ENCODE data around the gene PTGR1. TPM values are rescaled to one million over a fixed set of nuclear protein-coding genes. Genes with fewer than 3 reads are reported as not detected.

Gene PTGR1
- 18.8 TPM for polyA plus RNA-seq (2012; ENCODE audit: missing spikeins)

DNA sequence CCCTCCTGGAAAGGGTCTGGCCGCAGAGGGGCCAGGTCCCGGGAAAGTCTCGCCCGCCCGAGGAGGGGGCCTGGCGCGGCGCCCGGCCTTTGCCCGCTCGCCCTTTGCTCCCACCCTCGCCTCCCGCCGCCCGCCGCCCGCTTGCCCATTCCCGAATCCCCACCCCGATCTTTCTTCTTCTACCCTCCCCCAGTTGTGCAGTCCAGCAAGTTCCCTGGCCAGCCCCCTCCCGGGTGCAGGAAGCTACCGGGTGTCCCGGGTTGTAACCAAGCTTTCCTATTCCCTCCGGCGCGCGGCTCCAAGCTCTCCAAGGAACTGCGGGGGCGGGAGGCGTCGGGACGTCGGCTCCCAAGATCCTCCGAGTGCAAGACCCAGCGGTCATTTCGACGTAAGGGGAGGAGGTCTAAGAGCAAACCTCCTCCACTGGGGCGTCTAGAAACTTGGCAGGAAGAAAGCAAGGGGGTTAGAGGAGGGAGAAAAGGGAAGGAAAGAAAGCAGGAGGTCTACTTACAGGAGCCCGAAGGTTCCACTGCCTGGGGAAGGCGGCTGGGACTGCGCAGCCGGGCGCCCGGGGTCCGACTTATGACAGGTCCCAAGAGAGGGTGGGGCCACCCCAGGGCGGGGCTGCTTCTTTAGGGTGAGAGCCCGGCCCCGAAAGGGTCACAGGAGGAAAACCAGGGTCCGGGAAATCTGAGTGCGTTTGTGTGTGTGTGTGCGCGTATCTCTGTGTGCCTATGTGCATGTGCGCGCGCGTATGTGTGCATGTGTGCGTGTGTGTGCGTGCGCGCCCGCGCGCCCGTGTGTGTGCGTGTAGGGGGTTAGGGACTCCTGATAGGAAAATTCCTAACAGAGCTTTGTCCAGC lies at the start of gene PTGR1:
TSS of gene PTGR1 (minus strand) at position 556 of the 863 bp plus-strand sequence. CDS start 2,225 bp downstream, outside the sequence.
- DNase-seq (ENCODE audit: insufficient read length): peak; percentile 33
- TF ChIP-seq POLR2AphosphoS5 (IDR thresholded peaks at IDR 0.05; ENCODE audit: low read depth, low read length) (no peak), POLR2A (IDR thresholded peaks at IDR 0.05; ENCODE audit: low read depth, low read length) (no peak), TAF1 (IDR thresholded peaks at IDR 0.05; ENCODE audit: borderline replicate concordance, low read depth, low read length) (no peak)
- FAIRE-seq: no peak

- TF ChIP-seq TAF1 (IDR thresholded peaks at IDR 0.05; ENCODE audit: borderline replicate concordance, low read depth, low read length) (no peak), POLR2AphosphoS5 (IDR thresholded peaks at IDR 0.05; ENCODE audit: low read depth, low read length) (no peak), POLR2A (IDR thresholded peaks at IDR 0.05; ENCODE audit: low read depth, low read length) (no peak)
- DNase-seq (ENCODE audit: insufficient read length): no peak
- FAIRE-seq: no peak
Measured at GRCh38 chr9:111649016-111649415, 49.6 kb upstream of the PTGR1 start.

DNA sequence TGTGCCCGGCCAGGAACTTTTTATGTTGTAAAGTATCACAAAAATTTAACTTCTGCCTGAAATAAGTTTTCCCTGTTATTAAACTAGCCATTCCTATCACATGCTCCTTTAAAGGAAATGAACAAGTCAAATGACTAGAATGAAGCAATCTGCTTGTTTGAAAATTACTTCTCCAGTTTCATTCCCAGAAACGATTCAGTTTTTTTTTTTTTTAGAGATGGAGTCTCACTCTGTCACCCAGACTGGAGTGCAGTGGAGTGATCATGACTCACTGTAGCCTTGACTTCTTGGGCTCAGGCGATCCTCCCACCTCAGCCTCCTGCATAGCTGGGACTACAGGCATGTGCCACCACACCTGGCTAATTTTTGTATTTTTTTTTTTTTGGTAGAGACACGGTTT lies 48.6 kb upstream of the PTGR1 start:
- TF ChIP-seq POLR2AphosphoS5 (IDR thresholded peaks at IDR 0.05; ENCODE audit: low read depth, low read length) (no peak), TAF1 (IDR thresholded peaks at IDR 0.05; ENCODE audit: borderline replicate concordance, low read depth, low read length) (no peak)

DNA sequence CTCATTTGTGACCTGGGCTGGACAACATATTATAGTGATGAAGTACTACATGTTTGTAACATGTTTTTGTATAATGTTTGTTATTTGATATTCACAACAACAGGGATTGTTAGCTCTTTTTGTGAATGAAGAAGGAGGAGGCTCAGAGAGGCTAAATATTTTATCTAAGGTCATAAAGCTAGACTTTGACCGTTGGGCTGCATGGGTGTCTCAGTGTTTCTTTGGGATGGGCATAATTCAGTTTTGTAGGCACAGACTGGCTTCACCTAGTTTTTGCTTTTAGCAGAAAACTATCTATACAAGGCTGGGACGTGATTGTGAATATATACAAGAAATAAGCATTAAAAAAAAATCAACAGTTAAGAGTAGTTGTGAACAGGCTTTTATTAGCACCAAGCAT lies 47.0 kb upstream of the PTGR1 start:
- DNase-seq (ENCODE audit: insufficient read length): no peak
- no peak for TF ChIP-seq TAF1 (IDR thresholded peaks at IDR 0.05; ENCODE audit: borderline replicate concordance, low read depth, low read length)
- TF ChIP-seq POLR2AphosphoS5 (IDR thresholded peaks at IDR 0.05; ENCODE audit: low read depth, low read length): no peak
- no peak for TF ChIP-seq POLR2A (IDR thresholded peaks at IDR 0.05; ENCODE audit: low read depth, low read length)
- no peak for FAIRE-seq

More for the DNA sequence above, 48.6 kb upstream of the PTGR1 start:
- FAIRE-seq (no peak), DNase-seq (ENCODE audit: insufficient read length) (no peak)

GRCh38 chr9:111645806-111646205 lies 46.4 kb upstream of the PTGR1 start:
- FAIRE-seq (no peak), DNase-seq (ENCODE audit: insufficient read length) (no peak)
- TF ChIP-seq POLR2A (IDR thresholded peaks at IDR 0.05; ENCODE audit: low read depth, low read length) (no peak), TAF1 (IDR thresholded peaks at IDR 0.05; ENCODE audit: borderline replicate concordance, low read depth, low read length) (no peak), POLR2AphosphoS5 (IDR thresholded peaks at IDR 0.05; ENCODE audit: low read depth, low read length) (no peak)

DNA sequence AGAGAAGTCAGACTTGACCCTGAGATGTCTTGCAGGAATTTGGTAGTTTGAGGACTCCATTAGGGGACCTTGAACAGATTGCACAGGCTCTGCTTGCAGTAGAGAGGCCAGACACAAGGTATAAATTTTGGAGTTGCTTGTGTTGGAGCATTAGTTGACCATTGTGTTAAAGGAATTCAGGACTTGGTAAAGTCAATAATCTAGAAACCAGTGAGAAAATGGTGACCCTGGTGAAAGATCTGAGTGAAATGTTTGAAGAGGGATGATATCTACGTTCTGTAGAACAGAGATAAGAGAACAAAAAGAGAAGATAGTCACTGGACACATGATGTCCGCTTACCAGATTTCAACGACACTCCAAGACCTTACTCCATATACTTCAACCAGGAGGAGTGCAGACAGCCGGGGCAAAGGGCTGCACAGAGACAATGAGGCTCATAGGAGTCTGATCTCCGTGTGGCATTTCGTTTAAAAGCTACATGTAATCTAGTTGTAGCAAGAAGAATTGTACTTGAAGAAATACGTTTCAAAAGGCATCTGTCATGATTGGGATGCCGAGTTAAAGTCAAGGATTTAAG lies 44.8 kb upstream of the PTGR1 start:
- TF ChIP-seq POLR2A (IDR thresholded peaks at IDR 0.05; ENCODE audit: low read depth, low read length) (no peak), TAF1 (IDR thresholded peaks at IDR 0.05; ENCODE audit: borderline replicate concordance, low read depth, low read length) (no peak), POLR2AphosphoS5 (IDR thresholded peaks at IDR 0.05; ENCODE audit: low read depth, low read length) (no peak)
- FAIRE-seq (no peak), DNase-seq (ENCODE audit: insufficient read length) (no peak)

DNA sequence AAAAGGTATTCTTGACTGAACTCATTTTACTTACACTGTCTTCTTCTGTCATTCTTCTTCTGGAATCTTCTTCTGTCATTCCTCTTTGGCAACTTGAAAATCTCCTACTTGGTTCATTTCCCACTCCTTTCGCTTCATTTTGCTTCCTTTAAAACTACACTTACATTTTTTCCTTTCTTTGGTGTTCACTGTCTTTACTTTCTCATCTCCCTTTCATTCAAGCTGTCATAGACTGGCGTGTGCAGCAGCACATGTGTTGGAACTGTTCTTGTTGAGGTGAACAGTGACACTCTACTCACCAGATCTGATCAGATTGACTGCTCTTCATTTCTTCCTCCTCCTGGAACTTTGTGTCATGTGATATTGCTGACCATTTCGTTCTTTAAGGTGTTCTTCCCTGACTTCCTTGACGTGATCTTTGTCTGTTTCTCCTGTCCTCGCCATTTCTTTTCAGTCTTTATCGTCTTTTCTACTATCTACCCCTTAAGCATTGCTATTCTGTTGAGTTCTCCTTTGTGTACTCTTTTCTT lies 38.0 kb upstream of the PTGR1 start:
- FAIRE-seq (no peak), DNase-seq (ENCODE audit: insufficient read length) (no peak)
- TF ChIP-seq POLR2A (IDR thresholded peaks at IDR 0.05; ENCODE audit: low read depth, low read length) (no peak), POLR2AphosphoS5 (IDR thresholded peaks at IDR 0.05; ENCODE audit: low read depth, low read length) (no peak), TAF1 (IDR thresholded peaks at IDR 0.05; ENCODE audit: borderline replicate concordance, low read depth, low read length) (no peak)

DNA sequence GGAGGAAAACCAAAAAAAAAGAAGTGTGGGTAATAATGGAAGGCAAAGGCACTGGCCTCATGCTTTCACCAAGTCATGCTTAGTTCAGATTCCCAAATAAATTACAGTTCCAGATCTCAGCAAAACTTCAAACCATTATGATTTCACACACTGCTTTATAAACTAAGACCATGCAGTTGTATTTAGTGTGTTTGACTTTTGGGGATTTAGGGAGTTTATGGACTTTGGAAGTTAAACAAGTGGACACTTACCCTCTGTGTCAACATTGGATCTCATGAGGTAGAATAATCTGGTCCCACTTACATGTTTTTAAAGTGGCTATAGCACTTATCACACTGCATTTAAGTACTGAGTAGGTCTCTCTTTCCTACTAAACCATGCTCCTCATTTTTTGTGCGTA lies 35.4 kb upstream of the PTGR1 start:
- DNase-seq (ENCODE audit: insufficient read length) (no peak), FAIRE-seq (no peak)
- TF ChIP-seq POLR2A (IDR thresholded peaks at IDR 0.05; ENCODE audit: low read depth, low read length): no peak
- TF ChIP-seq POLR2AphosphoS5 (IDR thresholded peaks at IDR 0.05; ENCODE audit: low read depth, low read length): no peak
- TF ChIP-seq TAF1 (IDR thresholded peaks at IDR 0.05; ENCODE audit: borderline replicate concordance, low read depth, low read length): no peak

GRCh38 chr9:111633389-111633736 lies 33.9 kb upstream of the PTGR1 start:
- FAIRE-seq (no peak), DNase-seq (ENCODE audit: insufficient read length) (no peak)
- no peak for TF ChIP-seq POLR2AphosphoS5 (IDR thresholded peaks at IDR 0.05; ENCODE audit: low read depth, low read length)
- TF ChIP-seq TAF1 (IDR thresholded peaks at IDR 0.05; ENCODE audit: borderline replicate concordance, low read depth, low read length): no peak
- no peak for TF ChIP-seq POLR2A (IDR thresholded peaks at IDR 0.05; ENCODE audit: low read depth, low read length)

DNA sequence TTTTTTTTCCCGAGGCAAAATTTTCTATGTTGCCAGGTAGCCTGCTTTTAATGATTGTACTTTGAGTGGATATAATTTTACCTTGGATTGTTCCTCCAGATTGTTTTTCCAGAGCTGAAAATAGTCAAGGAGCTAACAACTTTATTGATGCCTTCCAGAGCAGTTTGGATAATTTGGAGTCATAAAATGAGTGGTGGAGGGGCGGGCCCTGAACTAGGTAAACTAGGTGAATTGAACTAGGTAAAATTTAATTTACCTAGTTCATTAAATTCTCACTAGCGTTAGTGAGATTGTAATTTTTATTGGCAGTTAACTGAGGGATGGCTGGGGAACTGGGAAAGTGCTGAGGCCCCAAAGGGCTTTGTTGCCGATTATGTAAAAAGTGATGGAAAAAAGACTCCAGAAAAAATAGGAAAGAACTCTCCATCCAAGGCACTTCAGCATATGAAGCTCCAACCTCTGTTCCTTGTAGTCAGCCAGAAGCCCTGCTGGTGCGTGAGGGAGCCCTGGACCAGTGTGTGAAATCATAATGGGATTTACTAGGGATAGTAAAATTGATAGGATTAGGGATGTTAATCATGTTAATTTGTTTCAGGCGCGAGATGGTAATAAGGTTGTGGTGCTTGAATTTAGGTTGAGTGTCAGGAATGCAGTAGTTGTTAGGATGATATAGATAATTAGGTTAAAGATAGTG lies 33.4 kb upstream of the PTGR1 start:
- FAIRE-seq (no peak), DNase-seq (ENCODE audit: insufficient read length) (no peak)
- no peak for TF ChIP-seq POLR2A (IDR thresholded peaks at IDR 0.05; ENCODE audit: low read depth, low read length)
- TF ChIP-seq POLR2AphosphoS5 (IDR thresholded peaks at IDR 0.05; ENCODE audit: low read depth, low read length): no peak
- no peak for TF ChIP-seq TAF1 (IDR thresholded peaks at IDR 0.05; ENCODE audit: borderline replicate concordance, low read depth, low read length)

DNA sequence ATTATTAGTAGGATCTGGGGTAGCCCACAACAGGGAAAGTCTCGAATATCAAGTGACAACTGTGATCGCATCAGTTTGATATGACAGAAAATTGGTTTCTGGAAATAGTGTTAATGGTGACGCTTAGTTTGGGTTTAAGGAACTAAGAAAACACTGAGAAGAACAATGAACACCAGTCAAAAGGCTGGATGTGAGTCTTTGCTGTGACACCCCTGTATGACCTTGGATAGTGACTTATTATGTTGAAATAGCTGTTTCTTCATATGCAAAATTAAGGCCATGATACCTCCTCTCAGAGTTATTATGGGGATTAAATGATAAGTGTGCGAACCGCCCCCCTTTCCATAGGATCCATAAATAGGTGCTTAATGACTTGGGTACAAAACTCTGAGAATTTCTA lies 32.6 kb upstream of the PTGR1 start:
- TF ChIP-seq TAF1 (IDR thresholded peaks at IDR 0.05; ENCODE audit: borderline replicate concordance, low read depth, low read length) (no peak), POLR2A (IDR thresholded peaks at IDR 0.05; ENCODE audit: low read depth, low read length) (no peak), POLR2AphosphoS5 (IDR thresholded peaks at IDR 0.05; ENCODE audit: low read depth, low read length) (no peak)
- DNase-seq (ENCODE audit: insufficient read length) (no peak), FAIRE-seq (no peak)

All from GM12892 (cell line).